GM19193 (cell line): ENCODE measurements around the gene GRWD1.
A peak's percentile ranks its signal among the peaks of the same experiment; 100 is the strongest.

Source experiments
- POLR2A ChIP-seq: IDR thresholded peaks from 4 replicates; pipeline ENCODE4 v1.6.1; 2011; ENCODE audit not compliant: insufficient read depth, insufficient read length; ENCODE audit errors: extremely low read depth

GRWD1 gene

DNA sequence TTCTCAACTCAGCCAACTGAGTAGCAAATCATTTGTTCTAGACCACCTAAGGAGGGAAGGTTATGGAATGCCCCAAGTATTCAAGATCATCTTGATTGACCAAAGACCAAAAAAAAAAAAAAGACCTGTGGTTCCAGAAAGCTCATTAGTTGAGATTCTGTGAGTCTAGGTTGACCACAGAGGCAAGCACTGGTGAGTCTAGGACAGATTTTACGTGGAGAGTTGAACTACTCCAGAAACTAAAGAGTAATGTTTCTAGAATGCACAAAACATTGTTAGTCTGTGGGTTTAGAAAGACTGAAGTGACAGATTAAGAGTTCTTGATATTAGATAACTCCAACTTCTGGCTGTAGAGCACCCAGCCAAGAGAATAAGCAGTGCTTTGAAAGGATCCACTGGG is 19.4 kb downstream of the GRWD1 start:
- TF ChIP-seq POLR2A = no peak

DNA sequence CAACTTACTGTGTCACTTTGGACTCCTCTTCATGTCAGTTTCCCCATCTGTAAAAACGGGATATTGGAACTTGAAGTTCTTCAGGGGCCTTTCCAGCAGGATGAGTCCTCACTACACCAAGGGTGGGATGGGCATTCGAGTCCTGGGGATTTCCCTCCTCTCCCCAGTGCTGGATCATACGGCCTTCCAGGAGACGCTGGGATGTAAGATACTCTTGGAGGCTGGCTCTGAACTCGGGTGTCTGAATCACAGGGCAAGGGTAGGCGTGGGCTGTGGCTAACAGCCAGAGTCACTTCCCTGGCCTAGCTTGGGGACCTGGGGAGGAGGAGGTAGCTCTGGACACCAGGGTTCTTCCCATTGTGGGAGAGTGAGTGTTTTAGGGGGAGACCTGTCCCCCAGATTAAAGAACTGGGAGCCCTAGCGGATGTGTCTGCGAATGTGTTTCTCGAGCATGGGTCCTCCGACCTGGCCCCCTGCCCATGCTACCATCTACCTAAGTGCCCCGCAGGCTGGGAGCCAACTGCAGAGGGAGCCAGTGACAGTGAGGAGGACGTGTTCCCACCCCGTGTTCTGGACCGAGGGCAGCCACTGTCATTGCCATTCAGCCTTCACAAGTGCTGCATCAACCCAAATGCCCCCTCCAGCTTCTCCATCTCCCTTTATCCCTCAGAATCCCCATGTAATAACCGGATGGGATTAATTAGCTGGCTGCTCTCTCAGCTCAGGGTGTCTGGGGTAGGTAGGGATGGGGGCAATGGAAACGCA is 21.0 kb downstream of the GRWD1 start:
- no peak for TF ChIP-seq POLR2A

DNA sequence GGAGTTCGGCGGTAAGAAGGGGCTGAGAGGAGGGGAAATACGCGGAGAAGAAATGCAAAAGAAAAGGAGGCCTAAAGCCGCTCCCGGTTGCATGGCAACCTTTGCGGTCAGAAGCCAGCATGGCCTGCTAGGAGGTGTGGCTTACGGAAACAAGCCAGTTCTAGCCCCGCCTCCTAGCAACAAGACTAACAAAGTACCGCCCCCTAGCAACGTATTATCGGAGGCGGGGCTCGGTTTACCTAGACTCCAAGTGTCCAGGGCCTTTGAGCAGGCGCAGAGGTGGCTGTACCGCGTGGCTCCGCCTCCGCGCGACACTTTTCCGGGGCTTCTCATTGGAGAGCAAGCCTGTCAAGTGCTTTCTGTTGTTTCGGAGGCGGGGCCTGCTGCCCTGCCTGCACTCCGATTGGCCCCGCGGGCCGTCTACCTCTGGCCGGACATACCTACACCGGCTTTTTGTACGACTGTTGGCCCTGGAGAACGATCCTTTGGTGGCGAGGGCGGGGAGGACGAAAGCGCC is 23.0 kb downstream of the GRWD1 start:
- TF ChIP-seq POLR2A = no peak

DNA sequence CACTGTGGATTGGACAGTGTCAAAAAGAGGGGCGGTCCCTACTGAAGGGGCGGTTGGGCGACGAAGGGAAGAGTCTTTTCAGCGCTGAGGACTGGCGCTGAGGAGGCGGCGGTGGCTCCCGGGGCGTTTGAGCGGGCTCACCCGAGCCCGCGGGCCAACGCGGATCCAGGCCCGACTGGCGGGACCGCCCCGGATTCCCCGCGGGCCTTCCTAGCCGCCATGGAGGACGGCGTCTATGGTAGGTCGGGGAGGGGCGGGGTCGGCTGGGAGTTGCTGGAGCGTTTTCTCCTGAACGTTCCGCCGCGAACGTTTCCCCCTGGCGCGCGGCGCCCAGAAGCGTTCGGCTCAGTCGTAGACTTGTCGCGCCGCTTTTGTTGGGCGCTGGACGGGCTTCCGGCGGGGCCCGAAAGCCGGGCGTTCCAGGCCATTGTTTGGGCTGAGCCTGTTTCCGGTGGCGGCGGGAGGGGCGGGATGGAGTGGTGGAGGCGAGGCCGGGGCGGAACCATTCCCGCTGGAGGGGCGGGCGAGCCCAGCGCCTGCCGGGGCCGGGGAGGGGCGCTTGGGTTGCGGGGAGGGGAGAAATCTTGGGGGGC is 23.6 kb downstream of the GRWD1 start, which contains the start of gene CYTH2:
TSS of gene CYTH2 (plus strand) at position 81 of the 593 bp plus-strand sequence. CDS start at position 220, 139 bp downstream.
- TF ChIP-seq POLR2A = peak; percentile 90

DNA sequence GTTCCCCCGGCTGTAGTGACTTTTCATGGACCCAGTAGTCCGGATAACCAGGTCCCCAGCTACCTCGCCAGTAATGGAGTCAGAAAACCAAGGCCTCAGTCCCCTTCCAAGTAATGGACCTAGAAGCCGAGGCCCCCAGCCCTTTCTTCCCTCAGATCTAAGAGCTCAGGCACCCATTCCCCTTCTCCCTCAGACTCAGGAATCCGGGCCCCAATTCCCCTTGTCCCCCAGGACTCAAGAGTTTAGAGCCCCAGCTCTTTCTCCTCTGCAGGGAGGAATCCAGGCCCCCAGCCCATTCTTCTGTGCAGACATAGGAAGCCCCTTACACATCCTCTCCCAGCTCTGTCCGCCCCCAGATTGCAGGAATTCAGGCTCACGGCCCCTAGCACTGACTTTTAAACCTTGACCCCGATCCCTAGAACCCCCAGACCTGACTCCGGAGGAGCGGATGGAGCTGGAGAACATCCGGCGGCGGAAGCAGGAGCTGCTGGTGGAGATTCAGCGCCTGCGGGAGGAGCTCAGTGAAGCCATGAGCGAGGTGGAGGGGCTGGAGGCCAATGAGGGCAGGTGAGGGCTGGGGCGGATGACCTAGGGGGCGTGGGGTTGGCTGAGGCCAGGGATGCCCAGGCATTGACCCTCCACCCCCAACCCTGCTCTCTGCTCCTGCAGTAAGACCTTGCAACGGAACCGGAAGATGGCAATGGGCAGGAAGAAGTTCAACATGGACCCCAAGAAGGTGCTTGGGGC is 24.3 kb downstream of the GRWD1 start:
- TF ChIP-seq POLR2A = no peak

DNA sequence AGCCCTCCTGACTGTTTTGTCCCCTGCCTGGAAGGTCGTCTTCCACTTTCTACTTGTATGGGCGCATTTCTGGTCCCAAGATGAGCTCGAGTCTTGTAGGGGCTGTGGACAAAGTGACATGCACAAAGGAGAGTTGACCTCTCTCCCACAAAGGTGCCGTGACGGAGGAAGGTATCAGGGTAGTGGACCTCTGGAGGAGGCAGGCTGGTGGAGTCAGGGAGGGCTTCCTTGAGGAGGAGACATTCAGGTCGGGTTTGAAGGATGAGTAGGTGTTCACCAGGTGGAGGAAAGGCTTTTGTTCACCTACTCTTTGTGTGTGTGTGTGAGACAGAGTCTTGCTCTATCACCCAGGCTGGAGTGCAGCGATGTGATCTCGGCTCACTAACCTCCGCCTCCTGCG is 25.1 kb downstream of the GRWD1 start:
- no peak for TF ChIP-seq POLR2A

DNA sequence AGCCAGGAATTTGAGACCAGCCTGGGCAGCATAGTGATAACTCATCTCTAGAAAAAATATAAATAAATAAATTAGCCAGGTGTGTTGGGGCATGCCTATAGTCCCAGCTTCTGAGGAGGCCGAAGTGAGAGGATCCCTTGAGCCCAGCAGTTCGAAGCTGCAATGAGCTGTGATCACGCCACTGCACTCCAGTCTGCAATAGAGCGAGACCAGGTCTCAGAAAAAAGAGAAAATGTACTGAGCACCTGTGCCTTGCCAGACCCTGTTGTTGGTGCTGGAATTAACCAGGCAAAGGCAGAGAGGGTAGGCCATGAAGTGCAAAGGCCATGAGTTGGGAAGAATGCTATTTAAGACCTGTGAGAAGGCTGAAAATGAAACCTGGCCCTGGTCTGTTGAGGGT is 26.1 kb downstream of the GRWD1 start:
- TF ChIP-seq POLR2A = no peak

DNA sequence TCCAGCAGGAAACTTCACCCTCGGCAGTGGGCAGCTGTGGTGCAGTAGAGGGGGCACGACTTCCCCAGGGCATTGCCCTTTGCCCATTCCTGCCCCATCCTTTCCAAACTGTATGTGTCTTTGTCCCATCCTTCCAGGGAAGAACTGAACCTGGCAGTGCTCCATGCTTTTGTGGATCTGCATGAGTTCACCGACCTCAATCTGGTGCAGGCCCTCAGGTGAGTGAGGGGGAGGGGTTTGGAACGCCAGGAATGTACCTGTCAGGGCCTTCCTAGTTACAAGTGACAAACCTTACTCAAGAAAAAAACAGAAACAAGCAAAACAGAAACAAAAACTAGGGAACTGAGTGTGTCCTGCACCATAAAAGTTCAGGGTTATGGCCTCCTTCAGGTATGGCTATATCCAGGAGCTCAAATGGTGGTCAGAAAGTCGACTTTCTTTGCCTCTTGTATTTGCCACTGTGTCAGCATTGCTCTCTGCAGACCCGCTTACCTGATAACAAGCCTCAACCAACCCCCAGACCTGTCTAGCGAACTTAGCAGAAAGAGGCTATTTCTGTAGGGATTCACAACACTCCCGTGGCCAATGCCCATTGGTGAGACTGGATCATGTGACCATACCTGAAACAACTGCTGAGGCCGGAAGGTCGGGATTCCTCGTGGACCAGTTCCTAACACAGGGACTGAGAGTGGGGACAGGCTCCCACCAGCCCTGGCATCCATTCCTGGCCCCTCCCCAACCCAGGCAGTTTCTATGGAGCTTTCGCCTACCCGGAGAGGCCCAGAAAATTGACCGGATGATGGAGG is 27.6 kb downstream of the GRWD1 start:
- TF ChIP-seq POLR2A = no peak

DNA sequence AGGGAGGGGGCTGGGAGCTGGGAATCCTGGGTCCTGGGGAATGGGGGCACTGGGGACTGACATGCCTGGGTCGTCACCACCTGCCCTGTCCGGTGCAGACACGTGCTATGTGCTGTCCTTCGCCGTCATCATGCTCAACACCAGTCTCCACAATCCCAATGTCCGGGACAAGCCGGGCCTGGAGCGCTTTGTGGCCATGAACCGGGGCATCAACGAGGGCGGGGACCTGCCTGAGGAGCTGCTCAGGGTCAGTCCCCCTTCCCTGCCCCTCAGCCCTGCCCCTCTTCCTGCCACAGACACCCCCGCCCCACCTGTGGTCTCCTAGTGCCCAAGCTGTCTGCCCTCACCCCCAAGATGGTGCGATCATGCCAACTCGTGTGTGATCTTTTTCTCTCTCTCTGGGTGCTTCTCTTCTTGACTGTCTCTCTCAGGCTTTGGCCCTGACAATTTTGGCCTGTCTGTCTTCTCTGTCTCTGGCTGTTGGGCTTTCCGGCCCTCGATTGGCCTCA is 28.4 kb downstream of the GRWD1 start:
- peak; percentile 19 for TF ChIP-seq POLR2A

DNA sequence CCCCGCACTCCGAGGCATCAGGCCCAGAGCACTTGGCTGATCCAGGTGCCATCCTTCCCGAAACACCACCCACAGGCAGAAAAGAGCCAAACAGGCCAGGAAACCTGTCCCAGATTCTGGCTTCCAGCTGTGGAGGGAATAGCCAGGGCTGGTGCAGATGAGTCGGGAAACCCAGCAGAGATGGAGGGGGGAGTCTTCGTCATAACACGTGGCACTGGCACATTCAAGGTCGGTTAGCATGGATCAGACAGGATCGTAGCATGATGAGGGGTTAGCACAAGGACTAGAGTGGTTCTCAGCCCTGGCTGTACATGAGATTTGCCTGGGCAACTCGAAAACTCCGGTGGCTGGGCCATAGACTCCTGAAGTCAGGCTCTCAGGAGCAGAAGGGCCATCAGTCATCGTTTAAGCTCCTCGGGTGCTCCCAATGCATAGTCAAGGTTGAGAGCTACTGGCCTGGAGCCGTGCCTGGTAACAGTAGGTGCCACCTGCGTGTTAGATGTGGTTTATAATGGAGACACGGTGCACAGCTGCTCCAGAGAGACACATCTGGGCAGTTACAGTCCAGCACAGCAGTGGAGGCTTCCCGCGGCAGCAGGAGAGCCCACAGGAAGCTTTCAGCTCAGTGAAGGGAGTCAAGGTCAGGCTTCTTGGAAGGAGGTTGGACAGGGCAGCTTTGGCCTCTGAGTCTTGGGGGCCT is 29.7 kb downstream of the GRWD1 start:
- TF ChIP-seq POLR2A = no peak

DNA sequence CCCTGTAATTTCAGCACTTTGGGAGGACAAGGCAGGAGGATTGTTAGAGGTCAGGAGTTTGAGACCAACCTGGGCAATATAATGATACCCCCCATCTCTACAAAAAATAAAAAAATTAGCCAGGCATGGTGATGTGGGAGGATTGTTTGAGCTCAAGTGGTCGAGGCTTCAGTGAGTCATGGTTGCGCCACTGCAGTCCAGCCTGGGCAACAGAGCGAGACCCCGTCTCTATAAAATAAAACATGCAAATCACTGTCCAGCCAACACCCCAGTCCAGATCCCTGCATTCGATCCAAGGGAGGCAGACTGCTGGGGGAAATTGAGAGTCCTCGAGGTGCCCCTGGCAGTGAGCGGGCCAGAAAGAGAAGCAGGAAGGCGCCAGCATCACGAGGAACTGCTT is 30.4 kb downstream of the GRWD1 start:
- TF ChIP-seq POLR2A = no peak

DNA sequence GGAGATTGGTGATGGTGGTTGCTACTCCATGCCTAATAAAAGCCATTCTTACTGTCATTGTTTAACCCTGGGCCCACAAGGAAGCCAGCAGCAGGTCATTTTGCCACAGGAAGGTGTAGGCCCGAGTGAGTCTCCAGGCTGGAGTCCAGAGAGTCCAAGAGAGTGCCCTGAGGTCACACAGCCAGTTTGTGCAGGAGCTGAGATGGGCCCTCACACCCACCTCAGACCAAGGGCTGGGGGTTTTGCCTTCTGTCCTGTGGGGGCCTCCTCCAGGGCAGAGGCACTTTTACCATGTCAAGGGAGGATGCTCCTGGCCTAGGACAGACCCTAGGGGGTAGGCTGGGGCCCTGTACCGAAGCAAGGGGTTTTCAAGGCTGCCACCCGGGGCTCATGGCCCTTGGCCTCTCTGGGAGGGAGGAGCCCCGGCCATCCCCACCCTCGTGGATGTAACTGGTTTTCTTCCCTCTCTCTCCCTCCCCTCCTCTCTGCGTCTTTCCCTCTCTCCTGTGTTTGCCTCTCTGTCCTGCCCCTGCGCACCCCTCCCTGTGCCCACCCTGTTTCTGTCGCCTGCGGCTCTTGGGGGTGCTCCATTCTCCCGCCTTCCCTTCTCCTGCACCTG is 31.4 kb downstream of the GRWD1 start:
- TF ChIP-seq POLR2A = no peak

DNA sequence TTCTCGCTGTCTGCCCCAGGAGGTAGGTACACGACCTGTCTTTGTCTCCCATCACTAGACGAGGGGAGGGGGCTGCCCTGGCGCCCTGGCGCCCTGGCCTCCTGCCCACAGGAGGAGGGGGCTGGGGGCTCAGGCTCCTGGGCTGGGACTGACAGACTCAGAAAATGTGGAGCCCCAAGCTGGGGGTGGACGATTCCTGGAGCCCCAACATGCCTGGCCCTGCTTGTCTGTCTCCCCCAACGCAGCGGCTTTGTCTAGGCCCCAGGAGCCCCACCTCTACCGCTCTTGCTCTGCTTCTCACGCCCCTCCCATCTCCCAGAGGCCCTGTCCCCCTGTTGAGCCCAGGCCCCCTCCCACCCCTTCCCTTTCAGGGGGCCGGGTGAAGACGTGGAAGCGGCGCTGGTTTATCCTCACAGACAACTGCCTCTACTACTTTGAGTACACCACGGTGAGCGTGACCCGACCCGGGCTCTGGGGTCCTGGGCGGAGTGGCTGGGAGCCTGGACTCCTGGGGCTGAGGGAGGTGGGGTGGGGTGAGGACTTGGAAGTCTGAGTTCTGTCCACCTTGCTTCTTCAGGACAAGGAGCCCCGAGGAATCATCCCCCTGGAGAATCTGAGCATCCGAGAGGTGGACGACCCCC is 32.0 kb downstream of the GRWD1 start:
- TF ChIP-seq POLR2A = no peak

DNA sequence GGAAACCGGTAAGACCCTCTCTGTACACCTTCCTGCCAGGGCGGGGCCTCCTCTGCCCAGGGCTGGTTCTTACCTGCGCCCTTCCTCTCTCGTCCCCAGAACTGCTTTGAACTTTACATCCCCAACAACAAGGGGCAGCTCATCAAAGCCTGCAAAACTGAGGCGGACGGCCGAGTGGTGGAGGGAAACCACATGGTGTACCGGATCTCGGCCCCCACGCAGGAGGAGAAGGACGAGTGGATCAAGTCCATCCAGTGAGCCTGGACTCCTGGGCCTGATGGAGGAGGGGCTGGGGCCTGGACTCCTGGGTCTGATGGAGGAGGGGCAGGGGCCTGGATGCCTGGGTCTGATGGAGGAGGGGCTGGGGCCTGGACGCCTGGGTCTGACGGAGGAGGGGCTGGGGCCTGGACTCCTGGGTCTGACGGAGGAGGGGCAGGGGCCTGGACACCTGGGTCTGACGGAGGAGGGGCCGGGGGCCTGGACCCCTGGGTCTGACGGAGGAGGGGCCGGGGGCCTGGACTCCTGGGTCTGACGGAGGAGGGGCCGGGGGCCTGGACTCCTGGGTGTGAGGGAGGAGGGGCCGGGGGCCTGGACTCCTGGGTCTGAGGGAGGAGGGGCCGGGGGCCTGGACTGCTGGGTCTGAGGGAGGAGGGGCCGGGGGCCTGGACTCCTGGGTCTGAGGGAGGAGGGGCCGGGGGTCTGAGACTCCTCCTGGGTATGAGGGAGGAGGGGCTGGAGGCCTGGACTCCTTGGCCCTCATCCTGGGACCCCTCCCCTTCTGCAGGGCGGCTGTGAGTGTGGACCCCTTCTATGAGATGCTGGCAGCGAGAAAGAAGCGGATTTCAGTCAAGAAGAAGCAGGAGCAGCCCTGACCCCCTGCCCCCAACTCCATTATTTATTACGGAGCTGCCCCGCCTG is 32.8 kb downstream of the GRWD1 start:
- TF ChIP-seq POLR2A = no peak
